K562 (cell line): ENCODE measurements around the gene ZNF428. TPM values are rescaled to one million over a fixed set of nuclear protein-coding genes. Genes with fewer than 3 reads are reported as not detected.
A peak's percentile ranks its signal among the peaks of the same experiment; 100 is the strongest.

ENCODE experiments used
- DIDO1 ChIP-seq: fragments of 450-650 bp; IDR thresholded peaks from 2 replicates; pipeline ENCODE4 v1.6.1; 2016; ENCODE audit warnings: low read depth, missing biosample characterization, missing genetic modification characterization
- FOXK1 ChIP-seq: sonication (generic); formaldehyde crosslinking; IDR thresholded peaks from 2 replicates; pipeline ENCODE4 v1.8.0; 2022; ENCODE audit warnings: missing genetic modification reagents, mild to moderate bottlenecking, borderline replicate concordance
- HNRNPH1 ChIP-seq: fragments of 200-400 bp; formaldehyde crosslinking; optimal IDR thresholded peaks from 2 replicates; pipeline ENCODE3; 2017; ENCODE audit warnings: low read depth, mild to moderate bottlenecking, low read length, moderate library complexity
- NEUROD1 ChIP-seq: fragments of 150-350 bp; IDR thresholded peaks from 2 replicates; pipeline ENCODE4 v1.6.1; 2014; ENCODE audit warnings: borderline replicate concordance, low read length, low read depth; ENCODE audit not compliant: partially characterized antibody
- SMAD1 ChIP-seq: fragments of 150-350 bp; IDR thresholded peaks from 2 replicates; pipeline ENCODE4 v1.6.1; 2014; ENCODE audit warnings: low read length, low read depth; ENCODE audit not compliant: partially characterized antibody
- SOX6 ChIP-seq: fragments of 450-650 bp; IDR thresholded peaks from 2 replicates; pipeline ENCODE4 v1.6.1; 2014; ENCODE audit warnings: mild to moderate bottlenecking
- TAF15 ChIP-seq: fragments of 200-400 bp; formaldehyde crosslinking; IDR thresholded peaks from 2 replicates; pipeline ENCODE4 v1.6.1; 2017; ENCODE audit warnings: mild to moderate bottlenecking, low read depth, low read length, moderate library complexity
- ZBTB1 ChIP-seq: sonication (generic); formaldehyde crosslinking; IDR thresholded peaks from 2 replicates; pipeline ENCODE4 v1.8.1; 2023; ENCODE audit warnings: missing genetic modification reagents, low read depth, mild to moderate bottlenecking, borderline replicate concordance
- ZNF12 ChIP-seq: sonication (generic); formaldehyde crosslinking; IDR thresholded peaks from 2 replicates; pipeline ENCODE4 v1.4.0; 2020; ENCODE audit warnings: mild to moderate bottlenecking, missing genetic modification reagents
- ZNF584 ChIP-seq: fragments of 200-800 bp; sonication (Bioruptor generic); IDR thresholded peaks from 2 replicates; pipeline ENCODE4 v1.6.1; 2016; ENCODE audit warnings: low read depth, mild to moderate bottlenecking, missing genetic modification characterization, missing compliant biosample characterization
- ZNF668 ChIP-seq: fragments of 250-450 bp; sonication (Bioruptor Pico); IDR thresholded peaks from 2 replicates; pipeline ENCODE4 v1.8.0; 2022; ENCODE audit warnings: mild to moderate bottlenecking, inconsistent platforms
- polyA plus RNA-seq, 8 experiments: library from polyadenylated mRNA; depleted of rRNA in 4 of 8; stranded (reverse) in 5 of 8; unstranded in 3 of 8; fragments of >200 nt; fragmentation: Nextera tagmentation in 2 of 8; fragmentation: Illumina TruSeq in 1 of 8; extraction: Ambion mirVana in 2 of 8; extraction: Trizol in 1 of 8; gene quantifications; 2 replicates each; pipeline versions ENCODE4 v1.2.1 to v1.2.3, GENCODE V29; 2011 to 2014; ENCODE audit warnings: inconsistent platforms in 1 of 8, missing spikeins in 1 of 8
- total RNA-seq, 7 experiments: library from RNA; depleted of rRNA in 6 of 7; stranded (reverse); fragments of >200 nt in 6 of 7; fragmentation: Illumina TruSeq in 2 of 7; extraction: Trizol in 2 of 7; gene quantifications; 2 replicates each; pipeline versions ENCODE4 v1.2.1 to v1.2.3, GENCODE V29; 2011 to 2021; ENCODE audit warnings: low replicate concordance in 1 of 7
- TF ChIP-seq, protein P1 (sequence below): fragments of 250-450 bp; sonication (Bioruptor Pico); IDR thresholded peaks from 2 replicates; pipeline ENCODE4 v1.4.0; 2020; ENCODE audit warnings: mild to moderate bottlenecking, moderate library complexity, borderline replicate concordance
- TF ChIP-seq, protein P2 (sequence below), 2 experiments: fragments of 450-650 bp in 1 of 2; sonication (generic) in 1 of 2; formaldehyde crosslinking in 1 of 2; IDR thresholded peaks; 2 replicates each; pipeline versions ENCODE4 v1.7.1 to v1.9.0; 2016 to 2022; ENCODE audit warnings: inconsistent platforms in 1 of 2, mild to moderate bottlenecking in 1 of 2, missing genetic modification reagents in 1 of 2

The ZNF428 gene
- total and polyA plus RNA-seq, 9 of the 15 experiments (the other 6 are each of a cell fraction or from before 2014, with no cell fraction given) = 0.15 to 85.7 (median 15.9) TPM

DNA sequence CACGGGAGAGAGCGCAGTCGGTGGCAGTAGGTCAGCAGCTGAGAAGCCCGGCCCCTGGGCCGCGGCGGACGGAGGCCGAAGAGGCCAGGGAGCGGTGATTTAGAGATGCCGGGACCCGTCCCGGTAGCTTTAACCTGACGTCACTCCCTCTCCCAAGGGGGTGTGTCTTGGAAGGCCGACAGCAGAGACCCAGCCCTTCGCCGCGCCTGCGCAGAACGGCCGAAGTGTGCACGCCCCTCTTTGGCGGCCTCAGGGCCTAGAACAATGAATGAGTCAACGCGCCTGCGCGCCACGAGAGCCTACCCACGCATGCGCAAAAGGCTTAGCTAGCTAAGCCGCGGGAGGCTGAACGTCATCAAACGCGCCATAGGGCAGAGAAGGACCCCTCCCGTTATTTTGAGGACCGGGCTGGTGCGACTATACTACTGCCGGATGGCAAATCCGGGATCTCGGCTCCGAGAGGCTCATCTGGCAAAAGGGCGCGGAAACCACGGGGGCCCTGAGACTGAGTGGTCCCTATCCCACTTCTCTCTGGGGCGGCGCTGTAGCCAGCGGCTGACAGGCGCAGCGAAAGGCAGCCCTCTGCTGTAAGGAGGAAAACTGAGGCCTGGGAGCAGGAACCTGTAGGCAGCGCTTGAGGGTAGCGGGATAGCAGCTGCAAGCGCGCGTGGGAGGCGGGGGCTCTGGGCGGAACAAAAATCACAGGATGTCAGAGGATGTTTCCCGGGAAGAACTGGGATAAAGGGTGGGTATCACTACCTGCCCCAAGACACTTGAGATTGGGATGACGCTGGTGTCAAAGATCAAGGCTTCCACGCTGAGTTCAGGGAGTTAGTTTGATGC, 23.2 kb downstream of the ZNF428 start, which contains the start of the genes IRGQ and ZNF576 (continued):
- TF ChIP-seq DIDO1 (tag) (peak; percentile 94), ZBTB1 (CRISPR knock-in tag) (no peak), TAF15 (0 out of 2 replicates have a peak, but pooled peaks have one; percentile 84), NEUROD1 (peak; percentile 81), SOX6 (peak; percentile 35; the same call in 1 of the 2 replicates), HNRNPH1 (no peak), ZNF584 (CRISPR knock-in tag) (0 out of 2 replicates have a peak, but pooled peaks have one; percentile 32), ZNF668 (CRISPR knock-in tag) (no peak), FOXK1 (CRISPR knock-in tag) (peak; percentile 56; the same call in 1 of the 2 replicates), ZNF12 (CRISPR knock-in tag) (no peak), SMAD1 (peak; percentile 83)
- TF ChIP-seq, protein P1, sequence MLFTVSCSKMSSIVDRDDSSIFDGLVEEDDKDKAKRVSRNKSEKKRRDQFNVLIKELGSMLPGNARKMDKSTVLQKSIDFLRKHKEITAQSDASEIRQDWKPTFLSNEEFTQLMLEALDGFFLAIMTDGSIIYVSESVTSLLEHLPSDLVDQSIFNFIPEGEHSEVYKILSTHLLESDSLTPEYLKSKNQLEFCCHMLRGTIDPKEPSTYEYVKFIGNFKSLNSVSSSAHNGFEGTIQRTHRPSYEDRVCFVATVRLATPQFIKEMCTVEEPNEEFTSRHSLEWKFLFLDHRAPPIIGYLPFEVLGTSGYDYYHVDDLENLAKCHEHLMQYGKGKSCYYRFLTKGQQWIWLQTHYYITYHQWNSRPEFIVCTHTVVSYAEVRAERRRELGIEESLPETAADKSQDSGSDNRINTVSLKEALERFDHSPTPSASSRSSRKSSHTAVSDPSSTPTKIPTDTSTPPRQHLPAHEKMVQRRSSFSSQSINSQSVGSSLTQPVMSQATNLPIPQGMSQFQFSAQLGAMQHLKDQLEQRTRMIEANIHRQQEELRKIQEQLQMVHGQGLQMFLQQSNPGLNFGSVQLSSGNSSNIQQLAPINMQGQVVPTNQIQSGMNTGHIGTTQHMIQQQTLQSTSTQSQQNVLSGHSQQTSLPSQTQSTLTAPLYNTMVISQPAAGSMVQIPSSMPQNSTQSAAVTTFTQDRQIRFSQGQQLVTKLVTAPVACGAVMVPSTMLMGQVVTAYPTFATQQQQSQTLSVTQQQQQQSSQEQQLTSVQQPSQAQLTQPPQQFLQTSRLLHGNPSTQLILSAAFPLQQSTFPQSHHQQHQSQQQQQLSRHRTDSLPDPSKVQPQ (CRISPR knock-in tag) = no peak
- TF ChIP-seq, protein P2, sequence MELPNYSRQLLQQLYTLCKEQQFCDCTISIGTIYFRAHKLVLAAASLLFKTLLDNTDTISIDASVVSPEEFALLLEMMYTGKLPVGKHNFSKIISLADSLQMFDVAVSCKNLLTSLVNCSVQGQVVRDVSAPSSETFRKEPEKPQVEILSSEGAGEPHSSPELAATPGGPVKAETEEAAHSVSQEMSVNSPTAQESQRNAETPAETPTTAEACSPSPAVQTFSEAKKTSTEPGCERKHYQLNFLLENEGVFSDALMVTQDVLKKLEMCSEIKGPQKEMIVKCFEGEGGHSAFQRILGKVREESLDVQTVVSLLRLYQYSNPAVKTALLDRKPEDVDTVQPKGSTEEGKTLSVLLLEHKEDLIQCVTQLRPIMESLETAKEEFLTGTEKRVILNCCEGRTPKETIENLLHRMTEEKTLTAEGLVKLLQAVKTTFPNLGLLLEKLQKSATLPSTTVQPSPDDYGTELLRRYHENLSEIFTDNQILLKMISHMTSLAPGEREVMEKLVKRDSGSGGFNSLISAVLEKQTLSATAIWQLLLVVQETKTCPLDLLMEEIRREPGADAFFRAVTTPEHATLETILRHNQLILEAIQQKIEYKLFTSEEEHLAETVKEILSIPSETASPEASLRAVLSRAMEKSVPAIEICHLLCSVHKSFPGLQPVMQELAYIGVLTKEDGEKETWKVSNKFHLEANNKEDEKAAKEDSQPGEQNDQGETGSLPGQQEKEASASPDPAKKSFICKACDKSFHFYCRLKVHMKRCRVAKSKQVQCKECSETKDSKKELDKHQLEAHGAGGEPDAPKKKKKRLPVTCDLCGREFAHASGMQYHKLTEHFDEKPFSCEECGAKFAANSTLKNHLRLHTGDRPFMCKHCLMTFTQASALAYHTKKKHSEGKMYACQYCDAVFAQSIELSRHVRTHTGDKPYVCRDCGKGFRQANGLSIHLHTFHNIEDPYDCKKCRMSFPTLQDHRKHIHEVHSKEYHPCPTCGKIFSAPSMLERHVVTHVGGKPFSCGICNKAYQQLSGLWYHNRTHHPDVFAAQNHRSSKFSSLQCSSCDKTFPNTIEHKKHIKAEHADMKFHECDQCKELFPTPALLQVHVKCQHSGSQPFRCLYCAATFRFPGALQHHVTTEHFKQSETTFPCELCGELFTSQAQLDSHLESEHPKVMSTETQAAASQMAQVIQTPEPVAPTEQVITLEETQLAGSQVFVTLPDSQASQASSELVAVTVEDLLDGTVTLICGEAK (IDR thresholded peaks at IDR 0.05) = peak; percentile 59
- TF ChIP-seq, protein P2 (CRISPR knock-in tag; IDR thresholded peaks at IDR 0.05) = no peak
